Suprapubic skin (tissue), 3 donors: Measurements from ENCODE around the gene SLC25A5.

ENCODE experiments used
- CTCF ChIP-seq, 2 donors: fragments of 200-600 bp in 1 of 2; fragments of 450-650 bp in 1 of 2; sonication (generic) in 1 of 2; IDR thresholded peaks; one replicate each; pipeline ENCODE4 v1.5.1; 2016 to 2019; ENCODE audit warnings: antibody characterized with exemption in 2 of 2, mild to moderate bottlenecking in 1 of 2, moderate library complexity in 1 of 2
- POLR2A ChIP-seq, 2 donors: fragments of 450-650 bp; IDR thresholded peaks; one replicate each; pipeline ENCODE4 v1.6.1; 2017; ENCODE audit warnings: antibody characterized with exemption in 2 of 2, mild to moderate bottlenecking in 2 of 2, moderate library complexity in 2 of 2

- TF ChIP-seq POLR2A (IDR thresholded peaks at IDR 0.05) (no peak), CTCF (IDR thresholded peaks at IDR 0.05) (no peak)
These were observed 40.5 kb upstream of the SLC25A5 start for GRCh38 chrX:119427795-119428185.
